GM23338 (cell line): ENCODE results near the gene TSC22D2. TPM values are rescaled to one million over a fixed set of nuclear protein-coding genes. Genes with fewer than 3 reads are reported as not detected.

ENCODE experiments used
- ATAC-seq: fragments of 200-7000 bp; cut with Tn5 transposase; 3 replicates; pipeline ENCODE4 v1.9.1; 2020
- DNase-seq: peaks from one replicate; pipeline ENCODE4 v3.0.0-alpha.2; 2015; ENCODE audit warnings: low spot score
- H2AFZ ChIP-seq: fragments of 200-600 bp; sonication (generic); 2 replicates; pipeline ENCODE4 v1.8.0; 2016; ENCODE audit warnings: antibody characterized with exemption, mild to moderate bottlenecking, moderate library complexity
- H3F3A ChIP-seq: fragments of 200-600 bp; sonication (generic); replicated peaks from 2 replicates; pipeline ENCODE4 v1.8.0; 2017; ENCODE audit warnings: antibody characterized with exemption, mixed run types, low read depth
- H3K27ac ChIP-seq: fragments of 200-600 bp; sonication (generic); 2 replicates; pipeline ENCODE4 v1.6.1; 2016; ENCODE audit warnings: low read depth
- H3K27me3 ChIP-seq: fragments of 200-600 bp; sonication (generic); 2 replicates; pipeline ENCODE4 v1.8.0; 2016; ENCODE audit warnings: mild to moderate bottlenecking, mixed run types, moderate library complexity; ENCODE audit not compliant: insufficient read depth
- H3K36me3 ChIP-seq: fragments of 200-600 bp; sonication (generic); 2 replicates; pipeline ENCODE4 v1.8.0; 2016; ENCODE audit warnings: mild to moderate bottlenecking; ENCODE audit not compliant: insufficient read depth
- H3K4me1 ChIP-seq: fragments of 200-600 bp; sonication (generic); 2 replicates; pipeline ENCODE4 v1.8.0; 2016; ENCODE audit warnings: mild to moderate bottlenecking, moderate library complexity; ENCODE audit not compliant: insufficient read depth
- H3K4me2 ChIP-seq: fragments of 200-600 bp; sonication (generic); 2 replicates; pipeline ENCODE4 v1.7.1; 2017; ENCODE audit warnings: mixed run types
- H3K4me3 ChIP-seq: fragments of 200-600 bp; sonication (generic); 2 replicates; pipeline ENCODE4 v1.6.1; 2016; ENCODE audit warnings: mixed run types
- H3K79me2 ChIP-seq: fragments of 200-600 bp; sonication (generic); replicated peaks from 2 replicates; pipeline ENCODE4 v1.8.0; 2017; ENCODE audit warnings: mild to moderate bottlenecking; ENCODE audit not compliant: insufficient read depth
- H3K9me2 ChIP-seq: fragments of 200-600 bp; sonication (generic); 2 replicates; pipeline ENCODE4 v1.8.0; 2017; ENCODE audit not compliant: insufficient read depth
- H4K20me1 ChIP-seq: fragments of 200-600 bp; sonication (generic); replicated peaks from 2 replicates; pipeline ENCODE4 v1.8.0; 2017; ENCODE audit warnings: mild to moderate bottlenecking; ENCODE audit not compliant: insufficient read depth
- H3K27ac Mint-ChIP-seq: 2 replicates; pipeline ENCODE4 v1.8.0; 2020; ENCODE audit warnings: inconsistent platforms, mild to moderate bottlenecking, moderate library complexity, mixed read lengths
- H3K27me3 Mint-ChIP-seq: 3 replicates; pipeline ENCODE4 v1.8.0; 2022; ENCODE audit warnings: low read depth, mild to moderate bottlenecking, moderate library complexity, mixed read lengths, inconsistent platforms; ENCODE audit not compliant: insufficient read depth, poor library complexity
- H3K36me3 Mint-ChIP-seq: 3 replicates; pipeline ENCODE4 v1.8.0; 2021; ENCODE audit warnings: low read depth, mild to moderate bottlenecking, inconsistent platforms, moderate library complexity, mixed read lengths
- H3K4me1 Mint-ChIP-seq: 3 replicates; pipeline ENCODE4 v1.8.0; 2020; ENCODE audit warnings: mild to moderate bottlenecking, inconsistent platforms, mixed read lengths
- H3K4me3 Mint-ChIP-seq: 3 replicates; pipeline ENCODE4 v1.8.0; 2021; ENCODE audit warnings: moderate library complexity, mild to moderate bottlenecking, inconsistent platforms, mixed read lengths
- H3K9me3 Mint-ChIP-seq: 3 replicates; pipeline ENCODE4 v1.8.0; 2020; ENCODE audit warnings: moderate library complexity, mild to moderate bottlenecking, inconsistent platforms, mixed read lengths
- CTCF ChIP-seq, 2 experiments: fragments of 200-600 bp in 1 of 2; sonication (generic) in 1 of 2; conservative IDR thresholded peaks; 2 replicates each; pipeline versions ENCODE4 v1.5.1 to v1.6.1; 2016 to 2017; ENCODE audit warnings: antibody characterized with exemption in 2 of 2, low read depth in 2 of 2, mild to moderate bottlenecking in 2 of 2, moderate library complexity in 1 of 2
- JUNB ChIP-seq: IDR thresholded peaks from one replicate; pipeline ENCODE4 v1.6.1; 2016; ENCODE audit warnings: antibody characterized with exemption; ENCODE audit not compliant: unreplicated experiment
- polyA plus RNA-seq: library from polyadenylated mRNA; unstranded; fragments of >200 nt; fragmentation: Nextera tagmentation; extraction: Ambion mirVana; gene quantifications from 2 replicates; pipeline ENCODE4 v1.2.1, GENCODE V29; 2016
- total RNA-seq: library from RNA; depleted of rRNA; stranded (reverse); fragments of >200 nt; shearing (Covaris generic); gene quantifications from 2 replicates; pipeline ENCODE4 v1.2.3, GENCODE V29; 2014
- TF ChIP-seq, protein P1 (sequence below): fragments of 250-450 bp; sonication (Bioruptor Pico); IDR thresholded peaks from 2 replicates; pipeline ENCODE4 v1.5.0; 2020; ENCODE audit warnings: mild to moderate bottlenecking, moderate library complexity

The TSC22D2 gene
- total and polyA plus RNA-seq, 2 experiments from 2014 or later: 18.6 to 34.2 TPM

- peaks cover 15% of the 10 kb centered on the region for H3K36me3 Mint-ChIP-seq
- no peaks in the 10 kb centered on the region for H3K9me3 Mint-ChIP-seq
- peak overlapping the region; percentile 77 for H3K4me3 ChIP-seq
- ATAC-seq: no peak
- H3K4me1 Mint-ChIP-seq: peaks cover 34% of the 10 kb centered on the region; the same call in 2 of the 3 replicates
- H3K4me1 ChIP-seq: peaks cover 29% of the 10 kb centered on the region
- H3K27me3 Mint-ChIP-seq: peaks cover 7% of the 10 kb centered on the region
- no peaks in the 10 kb centered on the region for H3K36me3 ChIP-seq
- no peak overlapping the region for H3K27ac ChIP-seq
- peaks cover 81% of the 10 kb centered on the region for H3K79me2 ChIP-seq
- H2AFZ ChIP-seq: no peak overlapping the region
- DNase-seq: no peak
- H3K4me3 Mint-ChIP-seq: peak overlapping the region; percentile 78
- peaks cover 32% of the 10 kb centered on the region for H4K20me1 ChIP-seq
- H3K4me2 ChIP-seq: peak overlapping the region; percentile 95
- no peaks in the 10 kb centered on the region for H3K27me3 ChIP-seq
- H3K9me2 ChIP-seq: no peaks in the 10 kb centered on the region
- H3K27ac Mint-ChIP-seq: no peak overlapping the region
- TF ChIP-seq JUNB (no peak), CTCF (conservative IDR thresholded peaks at IDR 0.05; ENCODE audit: low read depth in 2 of 2) (no peak)
- TF ChIP-seq, protein P1, sequence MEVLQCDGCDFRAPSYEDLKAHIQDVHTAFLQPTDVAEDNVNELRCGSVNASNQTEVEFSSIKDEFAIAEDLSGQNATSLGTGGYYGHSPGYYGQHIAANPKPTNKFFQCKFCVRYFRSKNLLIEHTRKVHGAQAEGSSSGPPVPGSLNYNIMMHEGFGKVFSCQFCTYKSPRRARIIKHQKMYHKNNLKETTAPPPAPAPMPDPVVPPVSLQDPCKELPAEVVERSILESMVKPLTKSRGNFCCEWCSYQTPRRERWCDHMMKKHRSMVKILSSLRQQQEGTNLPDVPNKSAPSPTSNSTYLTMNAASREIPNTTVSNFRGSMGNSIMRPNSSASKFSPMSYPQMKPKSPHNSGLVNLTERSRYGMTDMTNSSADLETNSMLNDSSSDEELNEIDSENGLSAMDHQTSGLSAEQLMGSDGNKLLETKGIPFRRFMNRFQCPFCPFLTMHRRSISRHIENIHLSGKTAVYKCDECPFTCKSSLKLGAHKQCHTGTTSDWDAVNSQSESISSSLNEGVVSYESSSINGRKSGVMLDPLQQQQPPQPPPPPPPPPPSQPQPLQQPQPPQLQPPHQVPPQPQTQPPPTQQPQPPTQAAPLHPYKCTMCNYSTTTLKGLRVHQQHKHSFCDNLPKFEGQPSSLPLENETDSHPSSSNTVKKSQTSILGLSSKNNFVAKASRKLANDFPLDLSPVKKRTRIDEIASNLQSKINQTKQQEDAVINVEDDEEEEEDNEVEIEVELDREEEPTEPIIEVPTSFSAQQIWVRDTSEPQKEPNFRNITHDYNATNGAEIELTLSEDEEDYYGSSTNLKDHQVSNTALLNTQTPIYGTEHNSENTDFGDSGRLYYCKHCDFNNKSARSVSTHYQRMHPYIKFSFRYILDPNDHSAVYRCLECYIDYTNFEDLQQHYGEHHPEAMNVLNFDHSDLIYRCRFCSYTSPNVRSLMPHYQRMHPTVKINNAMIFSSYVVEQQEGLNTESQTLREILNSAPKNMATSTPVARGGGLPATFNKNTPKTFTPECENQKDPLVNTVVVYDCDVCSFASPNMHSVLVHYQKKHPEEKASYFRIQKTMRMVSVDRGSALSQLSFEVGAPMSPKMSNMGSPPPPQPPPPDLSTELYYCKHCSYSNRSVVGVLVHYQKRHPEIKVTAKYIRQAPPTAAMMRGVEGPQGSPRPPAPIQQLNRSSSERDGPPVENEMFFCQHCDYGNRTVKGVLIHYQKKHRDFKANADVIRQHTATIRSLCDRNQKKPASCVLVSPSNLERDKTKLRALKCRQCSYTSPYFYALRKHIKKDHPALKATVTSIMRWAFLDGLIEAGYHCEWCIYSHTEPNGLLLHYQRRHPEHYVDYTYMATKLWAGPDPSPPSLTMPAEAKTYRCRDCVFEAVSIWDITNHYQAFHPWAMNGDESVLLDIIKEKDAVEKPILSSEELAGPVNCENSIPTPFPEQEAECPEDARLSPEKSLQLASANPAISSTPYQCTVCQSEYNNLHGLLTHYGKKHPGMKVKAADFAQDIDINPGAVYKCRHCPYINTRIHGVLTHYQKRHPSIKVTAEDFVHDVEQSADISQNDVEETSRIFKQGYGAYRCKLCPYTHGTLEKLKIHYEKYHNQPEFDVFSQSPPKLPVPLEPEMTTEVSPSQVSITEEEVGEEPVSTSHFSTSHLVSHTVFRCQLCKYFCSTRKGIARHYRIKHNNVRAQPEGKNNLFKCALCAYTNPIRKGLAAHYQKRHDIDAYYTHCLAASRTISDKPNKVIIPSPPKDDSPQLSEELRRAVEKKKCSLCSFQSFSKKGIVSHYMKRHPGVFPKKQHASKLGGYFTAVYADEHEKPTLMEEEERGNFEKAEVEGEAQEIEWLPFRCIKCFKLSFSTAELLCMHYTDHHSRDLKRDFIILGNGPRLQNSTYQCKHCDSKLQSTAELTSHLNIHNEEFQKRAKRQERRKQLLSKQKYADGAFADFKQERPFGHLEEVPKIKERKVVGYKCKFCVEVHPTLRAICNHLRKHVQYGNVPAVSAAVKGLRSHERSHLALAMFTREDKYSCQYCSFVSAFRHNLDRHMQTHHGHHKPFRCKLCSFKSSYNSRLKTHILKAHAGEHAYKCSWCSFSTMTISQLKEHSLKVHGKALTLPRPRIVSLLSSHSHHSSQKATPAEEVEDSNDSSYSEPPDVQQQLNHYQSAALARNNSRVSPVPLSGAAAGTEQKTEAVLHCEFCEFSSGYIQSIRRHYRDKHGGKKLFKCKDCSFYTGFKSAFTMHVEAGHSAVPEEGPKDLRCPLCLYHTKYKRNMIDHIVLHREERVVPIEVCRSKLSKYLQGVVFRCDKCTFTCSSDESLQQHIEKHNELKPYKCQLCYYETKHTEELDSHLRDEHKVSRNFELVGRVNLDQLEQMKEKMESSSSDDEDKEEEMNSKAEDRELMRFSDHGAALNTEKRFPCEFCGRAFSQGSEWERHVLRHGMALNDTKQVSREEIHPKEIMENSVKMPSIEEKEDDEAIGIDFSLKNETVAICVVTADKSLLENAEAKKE: no peak
- H3F3A ChIP-seq: 0 out of 2 replicates have a peak, but pooled peaks cover 3% of the 10 kb centered on the region
Observed at GRCh38 chr3:150412561-150413231, 4.6 kb downstream of the TSC22D2 start.
